Stimulated activated CD4-positive, alpha-beta T cell treated with anti-CD3 and anti-CD28 coated beads, TNF-alpha, amount 100 ng/mL, for 1 hour (primary cell): ENCODE results near the gene WRAP73.

Experiments
- DNase-seq, 3 donors: peaks; one replicate each; pipeline ENCODE4 v3.0.0-alpha.2; 2020; ENCODE audit warnings: low read depth in 3 of 3, low spot score in 1 of 3

The WRAP73 gene

DNA sequence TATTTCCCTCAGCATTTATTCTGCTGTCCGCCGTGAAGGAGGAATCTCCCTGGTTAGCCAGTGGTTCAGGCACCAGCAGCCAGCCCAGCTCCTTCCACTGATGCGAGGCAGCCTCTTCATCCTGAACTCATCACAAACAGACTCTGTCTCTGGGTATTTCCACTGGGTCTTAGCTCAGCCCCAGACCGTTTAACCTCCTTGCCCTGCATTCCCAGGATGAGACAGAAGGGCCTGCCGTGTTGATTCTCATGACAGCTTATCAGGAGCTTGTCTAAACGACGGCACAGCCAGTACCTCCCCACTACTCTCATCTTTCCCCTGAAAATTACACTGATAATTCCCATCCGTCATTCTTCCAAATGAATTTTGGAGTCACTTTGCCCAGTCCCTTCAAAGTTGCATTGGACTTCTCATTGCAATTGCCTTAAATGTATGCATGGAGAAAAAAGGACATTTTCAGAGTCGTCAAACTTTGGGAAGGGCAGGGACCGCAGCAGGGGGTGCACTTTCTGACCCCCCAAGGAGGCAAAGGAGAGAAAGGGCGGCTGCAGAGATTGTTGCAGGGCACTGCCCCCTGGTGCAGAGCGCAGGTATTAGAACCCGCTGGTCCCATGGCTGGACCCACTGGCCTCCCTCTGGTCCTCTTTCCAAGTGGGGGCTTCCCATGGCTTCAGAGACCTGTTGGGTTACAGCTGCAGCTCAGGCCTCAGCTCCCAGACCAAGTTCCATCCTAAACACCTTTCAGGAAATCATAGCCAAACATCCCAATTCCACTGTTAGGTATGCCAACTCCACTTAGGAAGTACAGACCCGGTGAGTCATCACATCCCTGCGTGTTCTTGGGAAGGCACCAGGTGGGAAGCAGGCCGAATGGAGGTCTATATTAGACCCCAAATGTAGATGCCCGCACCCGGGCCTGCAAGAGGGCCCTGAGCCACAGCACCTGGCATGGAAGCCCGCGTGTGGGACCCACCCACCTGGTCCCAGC, 34.9 kb downstream of the WRAP73 start:
- no peak for DNase-seq

DNA sequence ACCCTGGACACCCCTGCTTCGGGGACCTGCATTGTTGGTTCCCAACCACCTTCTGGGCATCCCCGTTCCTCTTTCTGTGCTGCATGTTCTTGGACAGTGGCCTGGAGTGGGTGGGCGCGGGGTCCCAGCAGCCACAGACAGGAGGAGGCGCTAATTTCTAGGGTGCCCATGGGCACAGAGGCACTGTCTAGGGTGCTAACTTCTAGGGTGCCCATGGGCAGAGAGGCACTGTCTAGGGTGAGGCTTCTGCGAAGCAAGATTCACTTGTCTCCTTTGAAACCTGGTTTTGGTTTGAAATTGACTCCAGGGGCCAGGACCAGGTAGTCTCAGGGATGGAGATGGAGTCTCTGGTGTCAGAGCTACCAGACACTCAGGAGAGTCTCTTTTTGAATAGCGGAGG, 37.8 kb downstream of the WRAP73 start:
- no peak for DNase-seq

DNA sequence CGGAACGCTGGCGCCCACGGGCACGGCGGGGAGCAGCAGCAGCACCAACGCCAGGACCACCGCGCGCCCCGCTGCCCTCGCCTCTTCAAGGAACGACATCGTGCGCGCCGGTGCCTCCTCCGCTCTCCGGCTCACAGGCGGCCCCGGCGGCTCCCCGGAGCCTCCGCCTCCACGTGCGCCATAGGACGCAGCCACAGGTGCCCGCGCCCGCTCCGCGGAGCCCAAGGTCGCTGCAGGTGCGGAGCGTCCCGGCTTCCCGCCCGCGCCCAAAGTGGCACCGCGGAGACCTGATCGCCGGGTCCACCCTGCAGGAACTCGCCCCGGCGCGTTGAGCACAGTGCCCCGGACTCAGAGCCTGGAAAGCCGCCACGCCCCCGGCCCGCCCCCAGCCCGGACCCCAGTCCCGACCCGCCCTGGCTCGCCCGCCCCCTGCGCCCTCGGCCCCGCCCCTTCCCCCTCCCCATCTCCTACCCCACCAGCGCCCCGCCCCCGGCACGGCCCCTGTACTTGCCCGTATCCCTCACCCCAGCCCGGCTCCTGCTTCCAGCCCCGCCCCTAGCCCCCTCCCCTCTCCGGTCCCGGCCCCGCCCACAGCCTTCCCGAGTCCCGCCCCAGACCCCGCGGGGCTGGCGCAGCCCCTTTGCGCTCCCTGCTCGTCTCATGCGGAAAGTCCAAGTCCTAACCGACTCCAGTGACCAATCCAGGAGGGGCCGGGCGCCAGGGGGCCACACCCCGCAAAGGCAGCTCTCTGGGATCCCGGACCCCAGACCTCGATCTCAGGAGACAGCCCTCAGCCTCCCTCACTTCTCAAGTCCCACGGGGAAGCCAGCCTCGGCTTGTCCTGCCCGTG, 38.5 kb downstream of the WRAP73 start, which contains the start of gene MEGF6:
MEGF6 (minus strand) TSS at position 339 of the 850 bp plus-strand sequence; CDS start at position 99, 240 bp downstream.
- DNase-seq, result peak; percentile 24 to 57 (median 41)

DNA sequence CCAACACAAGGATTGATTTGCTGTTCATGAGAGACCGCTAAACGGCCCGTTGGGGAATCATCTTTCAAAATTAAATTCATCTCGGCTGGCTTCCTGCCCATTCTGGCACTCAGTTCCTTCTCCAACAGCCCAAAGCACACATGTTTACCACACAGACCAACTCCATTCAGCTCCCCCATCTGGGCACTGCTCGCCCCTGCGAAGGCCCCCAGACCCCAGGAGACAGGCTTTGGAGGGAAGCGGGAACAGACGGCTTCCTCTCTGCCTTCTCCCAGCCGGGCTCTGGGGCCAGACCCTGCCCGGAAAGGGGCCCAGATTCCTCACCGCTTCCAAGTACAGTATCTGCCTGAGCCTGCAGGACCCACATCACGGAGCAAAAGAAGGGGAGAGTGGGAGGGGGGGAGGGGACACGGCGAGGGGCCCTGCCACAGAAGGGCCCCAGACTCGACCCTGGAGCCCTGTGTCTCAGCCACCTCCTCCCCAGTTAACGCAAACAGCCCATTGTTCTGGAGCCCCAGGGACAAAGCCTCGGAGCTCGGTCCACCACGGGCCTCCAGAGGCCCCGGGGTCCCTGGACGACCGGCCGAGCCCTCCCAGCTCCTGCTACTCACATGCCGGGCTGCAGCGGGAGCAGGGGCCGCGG, 39.3 kb downstream of the WRAP73 start:
- no peak for DNase-seq

DNA sequence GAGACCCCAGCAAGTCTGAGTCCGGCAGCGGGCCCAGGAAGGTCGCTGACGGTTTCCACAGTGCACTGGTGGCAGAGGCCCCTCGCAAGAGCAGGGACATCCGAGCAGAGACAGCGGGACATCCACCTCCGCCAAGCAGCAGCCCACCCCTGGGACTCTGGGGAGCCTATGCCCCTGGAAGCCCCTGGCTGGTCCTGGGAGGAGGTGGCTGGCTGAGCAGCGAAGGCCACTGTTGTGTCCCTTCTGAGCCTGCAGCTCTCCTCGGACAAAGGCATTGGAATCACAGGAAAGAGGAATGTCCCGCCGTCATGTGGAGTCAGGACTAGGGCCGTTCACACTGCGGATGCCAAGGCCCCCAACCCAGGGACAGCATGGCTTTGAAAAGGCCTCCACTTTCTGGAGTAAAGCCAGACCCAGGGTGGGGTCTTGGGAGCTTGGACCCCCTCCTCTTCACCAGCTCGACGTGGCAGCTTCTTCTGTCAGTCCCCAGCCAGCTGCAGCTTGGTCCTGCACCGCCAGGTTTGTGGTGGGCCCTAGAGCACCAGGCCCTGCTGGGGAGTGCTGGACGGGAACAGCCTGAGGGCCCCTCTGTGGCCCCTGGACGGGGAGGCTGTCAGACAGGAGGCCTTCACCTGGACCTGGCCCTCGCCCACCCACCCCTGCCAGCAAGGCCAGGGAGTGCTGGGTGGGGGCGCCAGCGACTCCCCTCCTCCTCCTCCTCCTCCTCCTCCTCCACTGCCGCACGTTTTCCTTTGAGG, 40.0 kb downstream of the WRAP73 start:
- no peak for DNase-seq

DNA sequence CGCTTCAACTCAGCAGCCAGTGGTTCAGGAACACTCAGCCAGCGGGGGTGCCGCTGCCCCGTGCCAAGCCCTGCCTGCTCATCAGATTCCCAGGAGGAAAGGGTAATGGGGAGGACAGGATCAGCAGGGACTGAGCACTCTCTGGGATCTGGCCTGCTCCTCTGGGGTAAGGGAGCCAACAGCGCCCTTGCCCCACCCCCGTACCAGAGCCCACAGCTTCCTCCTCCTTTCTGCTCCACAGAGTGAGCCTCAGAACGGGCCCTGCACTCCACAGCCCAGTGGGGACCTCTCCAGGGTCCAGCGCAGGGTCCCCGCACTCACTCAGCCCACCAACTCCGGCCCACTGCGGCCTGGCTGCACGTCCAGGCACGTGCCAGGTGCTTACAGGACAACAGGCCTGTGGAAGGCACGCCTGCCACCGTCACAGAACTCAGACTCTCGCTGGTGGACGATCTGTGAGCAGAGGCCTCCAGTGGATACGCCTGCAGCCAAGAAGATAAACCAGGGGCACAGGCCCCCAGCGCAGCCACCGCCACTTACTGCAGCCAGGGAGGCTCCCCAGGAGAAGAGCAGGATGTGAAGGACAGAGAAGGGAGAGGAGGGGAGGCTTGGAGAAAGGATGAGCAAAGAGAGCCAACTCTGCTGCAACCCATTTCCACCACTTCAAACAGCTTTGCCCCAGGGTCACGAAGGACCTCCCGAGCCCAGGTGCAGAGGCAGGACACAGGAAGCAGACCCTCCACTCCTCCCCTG, 40.7 kb downstream of the WRAP73 start:
- DNase-seq, result no peak

DNA sequence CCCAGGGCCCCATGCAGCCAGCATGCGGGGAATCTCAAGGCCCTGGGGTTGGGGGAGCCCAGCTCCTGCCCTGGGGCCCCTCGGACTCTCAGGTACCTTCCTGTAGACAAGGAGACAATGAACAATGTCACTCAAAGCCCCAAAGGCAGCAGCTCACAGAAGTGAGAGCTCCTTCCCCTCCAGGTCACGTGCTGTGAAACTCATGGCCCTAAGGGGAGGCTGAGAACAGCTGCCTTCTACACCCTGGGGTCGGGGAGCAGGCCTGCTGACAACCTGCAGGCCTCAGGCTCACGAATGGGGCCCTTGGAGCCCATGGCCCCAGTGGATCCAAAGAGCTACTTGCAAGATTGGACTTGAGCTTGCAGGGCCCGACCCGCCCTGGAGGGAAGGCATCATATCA, 41.7 kb downstream of the WRAP73 start:
- DNase-seq, result no peak

DNA sequence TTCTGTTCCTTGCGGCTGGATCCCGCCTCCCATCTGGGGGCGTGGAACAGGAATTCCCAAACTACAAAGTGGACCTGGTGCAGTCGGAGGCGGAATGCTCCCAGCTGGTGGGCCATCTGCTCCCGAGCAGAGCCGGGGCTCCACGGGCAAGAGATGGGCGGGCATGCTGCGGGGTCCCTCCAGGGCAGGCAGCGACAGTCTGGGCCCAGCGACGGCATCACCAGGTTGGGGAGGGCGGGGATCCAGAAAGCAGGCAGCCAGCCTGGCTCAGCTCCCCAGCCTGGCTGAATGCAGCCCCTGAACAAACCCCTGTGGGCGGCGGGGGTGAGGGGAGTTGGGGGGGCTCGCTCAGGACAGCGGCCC, 42.2 kb downstream of the WRAP73 start:
- no peak for DNase-seq

DNA sequence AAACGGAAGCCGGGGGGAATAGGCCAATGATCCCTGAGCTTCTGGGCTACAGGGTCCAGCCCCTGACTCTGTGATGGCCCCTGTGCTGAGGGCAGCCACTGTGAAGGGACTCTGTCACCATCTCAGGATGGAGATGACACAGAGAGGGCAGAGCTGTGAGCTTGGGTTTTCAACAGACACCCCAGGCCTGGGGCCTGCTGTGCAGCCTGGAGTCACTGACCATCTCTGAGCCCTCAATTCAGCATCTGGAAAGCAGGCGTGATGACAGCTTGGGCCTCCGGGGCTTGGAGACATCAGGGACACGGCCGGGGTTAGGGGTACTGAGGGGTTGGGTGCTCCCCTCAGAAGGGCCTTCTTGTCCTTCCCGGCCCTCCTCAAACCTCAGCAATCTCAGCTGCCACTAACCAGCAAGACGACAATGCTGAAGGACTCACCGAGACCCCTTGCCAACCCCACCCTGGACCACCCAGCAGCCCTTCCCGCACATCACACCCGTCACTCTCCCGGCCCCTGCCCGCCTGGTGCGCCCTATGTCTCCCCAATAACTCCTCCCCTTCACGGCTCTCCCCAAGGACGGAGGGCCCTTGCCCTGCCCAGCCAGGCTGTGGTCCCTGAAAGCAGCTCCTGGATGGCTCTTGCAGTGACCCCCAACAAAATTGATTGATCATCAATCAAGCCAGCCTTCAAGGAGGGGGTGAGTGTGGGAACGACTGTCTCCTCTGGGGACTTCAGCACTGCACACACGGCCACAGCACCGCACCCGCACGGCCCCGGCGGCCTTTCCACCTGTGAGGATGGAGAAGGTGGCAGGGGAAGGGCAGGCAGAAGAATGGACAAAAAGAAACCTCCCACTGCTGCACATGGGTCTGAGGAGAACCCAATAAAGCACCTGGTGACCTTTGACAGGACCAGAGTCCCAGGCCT, 42.9 kb downstream of the WRAP73 start:
- no peak for DNase-seq

DNA sequence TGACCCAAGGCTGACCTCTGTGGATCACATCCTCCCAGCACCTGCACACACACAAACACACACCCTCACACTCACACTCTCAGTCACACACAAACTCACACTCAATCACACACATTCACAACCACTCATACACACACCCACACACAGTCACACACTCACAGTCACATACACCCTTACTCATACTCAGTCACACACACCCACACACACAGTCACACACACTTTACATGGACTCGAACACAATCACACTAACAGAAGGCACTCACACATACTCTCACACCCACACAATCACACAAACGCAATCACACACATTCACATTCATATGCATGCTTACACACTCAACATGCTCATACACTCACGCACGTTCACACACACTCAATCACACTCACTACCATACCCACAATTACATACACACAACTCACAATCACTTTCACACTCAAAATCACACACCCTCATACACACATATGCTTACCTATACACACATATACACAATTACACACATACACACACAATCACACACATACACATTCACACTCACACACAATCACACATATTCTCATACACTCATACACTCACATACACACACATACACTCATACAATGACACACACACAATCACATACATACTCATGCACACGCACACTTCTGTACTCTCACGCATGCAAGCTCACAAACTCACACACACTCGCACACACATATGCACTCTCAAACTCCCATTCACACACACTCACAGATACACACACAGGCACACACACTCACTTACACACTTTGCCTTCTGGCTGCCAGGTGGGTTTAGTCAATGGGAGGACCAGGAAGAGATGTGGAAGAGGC, 44.7 kb downstream of the WRAP73 start:
- no peak for DNase-seq

DNA sequence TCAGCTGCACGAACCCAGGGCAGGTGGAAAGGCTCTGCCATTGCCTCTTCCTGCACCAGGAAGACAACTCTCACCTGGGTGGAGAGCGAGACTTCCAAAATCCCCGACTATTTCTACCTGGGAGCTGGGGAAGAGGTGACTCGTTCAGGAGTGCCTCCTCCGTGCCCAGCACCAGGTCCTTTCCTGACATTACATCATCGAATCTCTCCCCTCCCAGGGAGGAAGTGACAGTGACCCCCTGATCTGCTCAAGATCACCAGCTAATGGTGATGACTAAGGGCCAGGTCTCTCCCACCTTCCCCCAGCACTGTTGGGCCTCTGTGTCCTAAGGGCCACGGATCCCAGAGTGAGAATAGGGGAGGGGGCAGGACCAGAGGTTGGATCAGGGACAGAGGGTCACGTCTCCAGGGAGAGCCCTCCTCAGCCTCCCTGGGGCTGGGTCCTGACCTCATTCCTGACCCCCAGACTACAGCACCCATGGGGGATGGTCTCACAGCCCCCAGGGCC, 45.4 kb downstream of the WRAP73 start:
- no peak for DNase-seq

DNA sequence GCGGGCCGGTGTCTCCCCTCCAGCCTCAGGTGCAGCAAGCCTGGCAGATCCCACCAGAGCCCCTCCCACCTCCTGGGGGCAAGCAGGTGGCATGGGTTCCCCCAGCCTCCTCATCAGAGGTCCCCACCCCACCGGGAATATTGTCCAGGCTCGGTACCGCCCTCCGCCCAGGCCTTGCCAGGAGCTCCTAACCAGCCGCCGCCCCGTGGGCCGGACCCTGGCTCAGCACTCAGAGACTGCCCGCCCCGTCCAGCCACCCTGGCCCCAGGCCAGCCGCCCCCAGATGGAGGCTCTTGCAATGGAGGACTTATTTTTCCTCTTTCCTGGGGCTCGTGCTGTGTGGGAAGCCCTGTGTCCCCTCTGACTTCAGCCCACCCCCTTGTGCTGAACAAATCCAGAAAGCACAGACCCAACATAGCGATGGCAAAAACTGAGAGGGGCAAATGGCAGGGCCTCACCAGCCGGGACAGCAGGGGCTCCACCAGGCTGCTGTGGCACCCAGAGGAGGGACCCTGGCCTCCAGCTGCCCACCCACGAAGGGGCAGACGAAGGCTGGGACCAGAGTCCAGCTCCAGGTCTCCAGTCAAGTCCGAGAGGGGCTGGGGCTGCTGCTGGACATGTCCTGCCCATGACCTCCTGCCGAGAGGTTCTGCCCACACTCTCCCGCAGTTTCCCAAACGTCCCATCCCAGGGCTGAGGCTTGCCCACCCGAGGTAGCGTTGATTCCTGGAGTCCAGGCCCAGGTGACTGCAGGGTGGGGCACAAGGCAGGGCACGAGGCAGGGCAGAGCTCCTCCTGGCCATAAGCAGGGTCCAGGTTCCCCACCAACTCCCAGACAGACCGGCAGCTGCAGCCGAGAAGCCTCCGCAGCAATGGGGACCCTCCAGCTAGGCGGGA, 46.1 kb downstream of the WRAP73 start:
- DNase-seq, result no peak

DNA sequence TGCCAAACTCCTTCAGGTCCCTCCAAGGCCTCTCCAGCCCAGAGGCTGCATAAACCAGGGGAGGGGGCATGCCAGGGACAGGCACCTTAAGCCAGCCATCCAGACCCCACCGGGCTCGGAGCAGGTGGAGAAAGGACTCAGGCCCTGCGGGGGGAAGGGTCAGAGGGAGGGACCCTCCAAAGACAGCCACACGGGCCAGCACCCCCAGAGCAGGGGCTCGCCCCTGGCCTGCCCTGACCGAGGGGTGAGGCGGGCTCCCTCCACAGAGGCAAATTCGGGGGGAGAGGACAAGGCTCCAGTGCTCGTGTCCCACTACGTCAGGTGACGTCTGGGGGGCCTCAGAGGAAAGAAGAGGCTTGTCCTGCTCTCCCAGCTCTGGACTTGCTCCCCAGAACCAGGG, 46.7 kb downstream of the WRAP73 start:
- DNase-seq, result no peak

DNA sequence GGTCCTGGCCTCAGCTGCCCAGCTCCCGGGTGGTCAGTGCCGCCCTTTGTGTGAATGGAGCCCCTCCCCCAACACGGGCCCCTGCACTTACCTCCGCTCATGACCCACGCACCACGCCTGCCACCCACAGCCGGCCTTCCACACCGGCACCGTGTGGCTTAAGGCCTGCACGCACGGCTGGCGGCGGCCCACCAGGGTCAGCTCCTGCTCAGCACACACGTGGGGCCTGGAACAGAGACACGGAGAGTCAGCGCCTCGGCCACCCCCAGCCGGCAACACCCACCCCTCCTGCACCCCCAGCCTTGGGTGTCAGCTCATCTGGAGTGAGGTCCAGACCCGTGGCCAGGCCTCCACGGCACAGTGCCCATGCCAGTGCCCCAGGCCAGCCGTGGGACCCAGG, 47.5 kb downstream of the WRAP73 start:
- no peak for DNase-seq

DNA sequence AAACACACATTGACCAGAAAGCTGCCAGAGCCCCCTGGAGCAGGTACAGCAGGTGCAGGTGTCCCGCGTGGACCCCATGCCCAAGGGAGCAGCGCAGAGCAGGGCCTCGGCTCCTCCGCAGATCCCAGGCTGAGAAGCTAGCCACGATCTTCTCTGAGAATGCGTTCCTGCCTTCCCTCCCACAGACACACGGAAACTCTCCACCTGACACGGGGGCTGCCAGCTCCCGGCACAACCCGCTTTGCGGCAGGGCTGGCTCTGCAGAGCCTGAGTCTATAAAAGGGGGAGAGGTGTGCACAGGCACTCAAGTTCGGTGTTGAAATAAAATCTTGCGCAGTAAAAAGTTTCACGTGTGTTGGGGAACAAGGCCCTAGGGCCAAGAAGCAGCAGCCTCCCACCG, 48.2 kb downstream of the WRAP73 start:
- DNase-seq, result no peak

DNA sequence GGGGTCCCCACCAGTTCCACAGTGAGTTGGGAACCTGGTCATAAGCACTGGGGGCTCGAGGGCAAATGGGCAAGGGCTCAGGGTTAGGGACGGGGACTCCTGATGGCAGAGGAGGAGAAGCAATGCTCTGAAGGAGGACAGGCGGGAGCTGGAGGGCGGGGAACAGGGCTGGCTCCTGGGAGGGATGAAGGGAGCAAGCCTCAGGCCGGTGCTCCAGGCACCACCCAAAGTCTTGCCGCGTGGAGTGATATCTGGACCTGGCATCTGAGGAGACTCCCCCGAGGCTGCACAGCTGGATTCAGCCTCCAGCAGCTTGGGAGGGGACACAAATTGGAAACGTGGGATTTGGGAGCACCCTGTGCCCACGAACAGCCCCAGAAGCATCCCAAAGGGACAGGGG, 49.5 kb downstream of the WRAP73 start:
- DNase-seq, result no peak

DNA sequence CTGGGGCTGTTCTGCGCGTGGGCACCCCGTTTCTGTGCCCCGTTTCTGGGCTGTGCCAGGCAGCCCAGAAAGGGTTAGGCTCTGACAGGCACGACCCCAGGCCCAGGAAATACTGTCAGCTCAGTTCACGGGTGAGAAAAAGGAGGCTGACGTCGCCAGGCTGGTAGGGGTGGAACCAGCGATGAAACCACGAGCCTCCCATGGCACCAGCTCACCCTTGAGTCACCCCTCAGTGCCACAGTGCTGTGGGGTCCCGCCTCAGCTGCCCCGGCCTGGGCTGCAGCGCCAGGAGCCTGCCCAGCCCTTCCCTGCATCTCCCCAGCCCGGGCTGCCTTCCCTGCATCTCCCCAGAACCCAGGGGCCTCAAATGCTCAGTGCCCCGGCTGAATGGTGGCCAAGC, 50.1 kb downstream of the WRAP73 start:
- DNase-seq, result no peak
